Activated B cell treated with CpG ODN at 0.5 μM for 24 hours (primary cell): ENCODE results near the gene TXNDC11. TPM values are rescaled to one million over a fixed set of nuclear protein-coding genes. Genes with fewer than 3 reads are reported as not detected.

ENCODE experiments used
- ATAC-seq: fragments of 200-7000 bp; cut with Tn5 transposase; one replicate; pipeline ENCODE4 v1.10.0; 2021; ENCODE audit warnings: low read depth, mild to moderate bottlenecking, moderate library complexity
- CTCF ChIA-PET: fragments of 350-600 bp; sonication (Branson Sonifier 250); formaldehyde crosslinking; loops from one replicate; lab custom pipeline; 2021; ENCODE audit warnings: antibody characterized with exemption; lab: Charles Lee
- POLR2A ChIA-PET: fragments of 350-600 bp; sonication (Branson Sonifier 250); formaldehyde crosslinking; loops from one replicate; lab custom pipeline; 2021; ENCODE audit warnings: antibody characterized with exemption; lab: Charles Lee
- DNase-seq: peaks from one replicate; pipeline ENCODE4 v3.0.0; 2022
- H3K27ac Mint-ChIP-seq: one replicate; pipeline ENCODE4 v1.8.0; 2020; ENCODE audit warnings: mixed read lengths
- H3K27me3 Mint-ChIP-seq: one replicate; pipeline ENCODE4 v1.8.0; 2021; ENCODE audit warnings: mixed read lengths
- H3K36me3 Mint-ChIP-seq: one replicate; pipeline ENCODE4 v1.8.0; 2021; ENCODE audit warnings: low read depth, mixed read lengths
- H3K4me1 Mint-ChIP-seq: one replicate; pipeline ENCODE4 v1.8.0; 2021; ENCODE audit warnings: mixed read lengths
- H3K4me3 Mint-ChIP-seq: one replicate; pipeline ENCODE4 v1.8.0; 2020; ENCODE audit warnings: mild to moderate bottlenecking, mixed read lengths
- H3K9me3 Mint-ChIP-seq: one replicate; pipeline ENCODE4 v1.8.0; 2020; ENCODE audit warnings: mixed read lengths
- intact Hi-C: fragments of 100-400 bp; cut with micrococcal nuclease; formaldehyde crosslinking; loops from one replicate; pipeline ENCODE4 v1.15.1; 2024
- total RNA-seq: library from RNA; stranded (reverse); gene quantifications from 2 replicates; pipeline ENCODE4 v1.2.3, GENCODE V29; 2022
- TF ChIP-seq, protein P1 (sequence below): fragments of 200-600 bp; IDR thresholded peaks from one replicate; pipeline ENCODE4 v1.8.0; 2022; ENCODE audit warnings: antibody characterized with exemption, mild to moderate bottlenecking

The TXNDC11 gene
- total RNA-seq, 1 donor from 2014 or later: 63.2 TPM

- Mint-ChIP-seq H3K9me3 (no peaks in the 10 kb centered on the region), H3K27me3 (no peaks in the 10 kb centered on the region), H3K4me3 (peak overlapping the region; percentile 61), H3K4me1 (peaks cover 98% of the 10 kb centered on the region), H3K27ac (peak overlapping the region; percentile 88), H3K36me3 (peaks cover 80% of the 10 kb centered on the region)
- POLR2A ChIA-PET: interaction anchor here (0.9 to 1.8 kb wide), 10 partner anchors 8 to 738 kb away, joined by 3 to 23 read pairs (median 6); partner anchors contain the start of genes CLEC16A, LITAF, SNN and SOCS1
- DNase-seq (peak; percentile 9), ATAC-seq (peak; percentile 22)
- intact Hi-C loops: loop anchor here (1.0 to 10.0 kb wide), 4 partner anchors 13 to 578 kb away; partner anchors contain the start of gene SOCS1
- TF ChIP-seq, protein P1, sequence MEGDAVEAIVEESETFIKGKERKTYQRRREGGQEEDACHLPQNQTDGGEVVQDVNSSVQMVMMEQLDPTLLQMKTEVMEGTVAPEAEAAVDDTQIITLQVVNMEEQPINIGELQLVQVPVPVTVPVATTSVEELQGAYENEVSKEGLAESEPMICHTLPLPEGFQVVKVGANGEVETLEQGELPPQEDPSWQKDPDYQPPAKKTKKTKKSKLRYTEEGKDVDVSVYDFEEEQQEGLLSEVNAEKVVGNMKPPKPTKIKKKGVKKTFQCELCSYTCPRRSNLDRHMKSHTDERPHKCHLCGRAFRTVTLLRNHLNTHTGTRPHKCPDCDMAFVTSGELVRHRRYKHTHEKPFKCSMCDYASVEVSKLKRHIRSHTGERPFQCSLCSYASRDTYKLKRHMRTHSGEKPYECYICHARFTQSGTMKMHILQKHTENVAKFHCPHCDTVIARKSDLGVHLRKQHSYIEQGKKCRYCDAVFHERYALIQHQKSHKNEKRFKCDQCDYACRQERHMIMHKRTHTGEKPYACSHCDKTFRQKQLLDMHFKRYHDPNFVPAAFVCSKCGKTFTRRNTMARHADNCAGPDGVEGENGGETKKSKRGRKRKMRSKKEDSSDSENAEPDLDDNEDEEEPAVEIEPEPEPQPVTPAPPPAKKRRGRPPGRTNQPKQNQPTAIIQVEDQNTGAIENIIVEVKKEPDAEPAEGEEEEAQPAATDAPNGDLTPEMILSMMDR: no peak
- CTCF ChIA-PET: interaction anchor here (1.4 kb wide), 1 partner anchor 718 kb away, joined by 4 read pairs; no protein-coding TSS in a partner anchor
These were observed 60.0 kb downstream of the TXNDC11 start for GRCh38 chr16:11682655-11683096.

DNA sequence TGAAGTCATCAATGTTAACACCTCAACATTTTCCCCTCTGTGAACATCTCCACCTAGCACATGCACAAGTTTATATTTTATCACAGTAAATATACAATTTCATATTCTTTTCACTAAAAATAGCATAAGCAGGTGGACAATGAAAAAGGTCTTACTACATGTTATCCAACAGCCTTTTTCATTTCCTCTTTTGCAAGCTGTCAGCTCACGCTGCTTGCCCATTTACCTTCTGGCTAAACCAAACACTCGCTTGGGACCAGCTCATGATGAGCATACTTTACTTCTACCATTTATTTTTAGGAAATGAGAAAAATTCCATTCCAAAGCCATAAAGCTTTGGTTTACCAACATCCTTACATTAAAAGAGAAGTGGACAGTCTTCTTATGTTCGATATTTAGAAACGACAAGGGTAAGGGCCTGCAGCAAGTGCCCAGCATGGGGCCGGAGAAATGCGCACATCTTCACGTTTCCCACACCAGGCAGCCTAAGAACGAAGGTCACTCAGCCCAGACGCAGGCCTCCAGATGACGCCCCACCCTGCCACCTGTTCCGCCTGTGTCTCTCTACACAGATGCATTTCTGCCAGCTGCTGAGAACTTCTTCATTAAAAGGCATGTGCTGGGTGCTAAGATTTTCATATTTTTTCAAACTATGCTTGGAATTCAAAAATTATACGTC is 60.5 kb downstream of the TXNDC11 start:
- H3K27ac Mint-ChIP-seq: peak overlapping the region; percentile 88
- H3K9me3 Mint-ChIP-seq: no peaks in the 10 kb centered on the region
- peak; percentile 58 for ATAC-seq
- ChIA-PET CTCF (interaction anchor here (1.4 kb wide), 1 partner anchor 718 kb away, joined by 4 read pairs; no protein-coding TSS in a partner anchor), POLR2A (interaction anchor here (0.8 to 1.8 kb wide), 12 partner anchors 9 to 738 kb away, joined by 3 to 23 read pairs (median 5); partner anchors contain the start of genes CLEC16A, LITAF, SNN and SOCS1)
- H3K36me3 Mint-ChIP-seq: peaks cover 81% of the 10 kb centered on the region
- peak; percentile 29 for DNase-seq
- TF ChIP-seq, protein P1: no peak
- no peaks in the 10 kb centered on the region for H3K27me3 Mint-ChIP-seq
- intact Hi-C loops: loop anchor here (1.0 to 10.0 kb wide), 4 partner anchors 13 to 577 kb away; partner anchors contain the start of gene SOCS1
- H3K4me1 Mint-ChIP-seq: peaks cover 98% of the 10 kb centered on the region
- peak overlapping the region; percentile 61 for H3K4me3 Mint-ChIP-seq

GRCh38 chr16:11681556-11681955 is 61.1 kb downstream of the TXNDC11 start:
- ATAC-seq: peak; percentile 43
- Mint-ChIP-seq H3K9me3 (no peaks in the 10 kb centered on the region), H3K27ac (peak overlapping the region; percentile 88), H3K4me1 (peaks cover 98% of the 10 kb centered on the region), H3K36me3 (peaks cover 81% of the 10 kb centered on the region), H3K27me3 (no peaks in the 10 kb centered on the region), H3K4me3 (peak overlapping the region; percentile 61)
- DNase-seq: peak; percentile 39
- ChIA-PET POLR2A (interaction anchor here (0.8 to 3.3 kb wide), 12 partner anchors 8 to 737 kb away, joined by 3 to 23 read pairs (median 7); partner anchors contain the start of genes CLEC16A, LITAF, SNN and TXNDC11), CTCF (interaction anchor here (1.4 kb wide), 1 partner anchor 717 kb away, joined by 4 read pairs; no protein-coding TSS in a partner anchor)
- intact Hi-C loops: loop anchor here (10.0 kb wide), 2 partner anchors 427 to 577 kb away; partner anchors contain the start of gene SOCS1
- TF ChIP-seq, protein P1: no peak

DNA sequence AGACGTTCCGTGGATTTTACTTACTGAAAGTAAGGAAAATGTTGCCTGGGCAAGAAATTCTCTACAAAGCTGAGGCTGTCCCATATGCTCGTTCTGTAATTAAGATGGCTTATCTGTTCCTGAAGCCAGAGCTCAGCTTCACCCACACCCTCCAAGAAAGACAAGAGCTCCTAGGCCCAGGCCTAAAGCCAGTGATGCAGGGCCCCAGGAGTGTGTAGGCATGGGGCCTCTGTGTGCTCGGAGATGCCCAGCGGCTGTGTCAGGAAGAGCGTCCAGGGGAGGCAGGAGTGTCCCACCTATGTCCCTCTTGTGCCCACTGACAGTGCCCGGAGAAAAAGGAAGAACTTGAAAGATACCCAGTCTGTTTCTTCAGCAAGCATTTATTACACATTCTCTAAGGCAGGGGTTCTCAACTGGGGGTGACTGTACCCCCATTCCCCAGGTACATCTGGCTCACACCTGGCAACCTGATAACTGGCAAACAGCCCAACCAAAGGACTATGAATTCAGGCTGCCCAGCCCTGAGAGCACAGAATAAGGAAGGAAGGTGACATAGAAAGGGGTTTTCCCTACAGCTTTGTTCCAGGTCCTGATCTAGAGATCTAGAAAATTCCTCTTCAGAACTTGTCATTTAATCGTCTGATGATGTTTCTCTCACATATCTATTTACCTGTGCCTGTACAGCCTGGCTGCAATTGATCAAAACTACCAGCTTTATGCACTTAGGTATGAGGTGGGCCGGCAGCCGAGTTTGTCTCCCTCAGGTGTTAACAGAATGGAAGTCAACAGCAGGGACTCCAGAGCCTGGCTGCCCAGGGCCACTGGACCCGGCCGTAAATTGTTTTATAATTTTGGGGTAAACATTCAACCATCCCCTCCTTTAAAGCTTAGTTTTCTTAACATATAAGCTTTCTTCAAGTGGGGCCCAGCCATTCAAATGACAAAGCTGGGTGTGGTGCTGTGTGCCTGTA is 62.4 kb downstream of the TXNDC11 start:
- peak overlapping the region; percentile 58 for H3K4me3 Mint-ChIP-seq
- CTCF ChIA-PET: interaction anchor here (1.6 to 1.8 kb wide), 2 partner anchors 34 to 117 kb away, joined by 5 to 6 read pairs; partner anchors contain the start of gene ZC3H7A
- H3K4me1 Mint-ChIP-seq: peaks cover 99% of the 10 kb centered on the region
- H3K9me3 Mint-ChIP-seq: no peaks in the 10 kb centered on the region
- peaks cover 82% of the 10 kb centered on the region for H3K36me3 Mint-ChIP-seq
- POLR2A ChIA-PET: interaction anchor here (0.6 to 3.3 kb wide), 6 partner anchors 8 to 79 kb away, joined by 4 to 19 read pairs (median 9); partner anchors contain the start of genes SNN and TXNDC11
- intact Hi-C loops: loop anchor here (10.0 kb wide), 3 partner anchors 425 to 805 kb away; partner anchors contain the start of genes CIITA and SOCS1
- H3K27ac Mint-ChIP-seq: peak overlapping the region; percentile 88
- peak; percentile 8 for ATAC-seq
- H3K27me3 Mint-ChIP-seq: no peaks in the 10 kb centered on the region
- DNase-seq: peak; percentile 11
- TF ChIP-seq, protein P1: no peak
